SK-N-SH treated with all-trans-retinoic acid at 6 μM for 48 hours (cell line): ENCODE results near the gene ECE2.

Source experiments
- OSR1 ChIP-seq: fragments of 250-450 bp; sonication (Bioruptor Pico); IDR thresholded peaks from 2 replicates; pipeline ENCODE4 v1.8.0; 2022; ENCODE audit warnings: moderate library complexity, mild to moderate bottlenecking, inconsistent platforms
- PPARA ChIP-seq: fragments of 250-450 bp; sonication (Bioruptor Pico); IDR thresholded peaks from 2 replicates; pipeline ENCODE4 v1.5.0; 2020; ENCODE audit warnings: mild to moderate bottlenecking, borderline replicate concordance
- SNAI2 ChIP-seq: fragments of 250-450 bp; sonication (Bioruptor Pico); IDR thresholded peaks from 2 replicates; pipeline ENCODE4 v1.5.0; 2020; ENCODE audit warnings: mild to moderate bottlenecking, moderate library complexity
- ZFP3 ChIP-seq: fragments of 250-450 bp; sonication (Bioruptor Pico); IDR thresholded peaks from 2 replicates; pipeline ENCODE4 v1.5.0; 2020; ENCODE audit warnings: mild to moderate bottlenecking, moderate library complexity
- ZFP30 ChIP-seq: fragments of 450-650 bp; formaldehyde crosslinking; IDR thresholded peaks from 2 replicates; pipeline ENCODE4 v1.5.0; 2022; ENCODE audit warnings: mild to moderate bottlenecking, moderate library complexity

- TF ChIP-seq OSR1 (CRISPR knock-in tag) (no peak), PPARA (CRISPR knock-in tag) (no peak), ZFP30 (CRISPR knock-in tag) (no peak), ZFP3 (CRISPR knock-in tag) (no peak), SNAI2 (CRISPR knock-in tag) (no peak)
These were observed 39.1 kb downstream of the ECE2 start for GRCh38 chr3:184314700-184315542.
